ENCODE measurements around the gene EHD1. TPM values are rescaled to one million over a fixed set of nuclear protein-coding genes. Genes with fewer than 3 reads are reported as not detected.

The EHD1 gene
- total RNA-seq = 10 to 100 TPM; 23.4 to 35.3 (median 31.4) TPM
- 20.8 TPM for polyA plus RNA-seq
- long read RNA-seq, donor 1, full-length matches to known transcripts = 28 of 69 reads
- long read RNA-seq, donor 1, partial matches to known transcripts = 3 of 69 reads
- long read RNA-seq, donor 1, other reads (novel, unspliced or antisense) = 38 of 69 reads
- long read RNA-seq, donor 2, full-length matches to known transcripts = 22 of 30 reads
- long read RNA-seq, donor 2, partial matches to known transcripts = 2 of 30 reads
- long read RNA-seq, donor 2, other reads (novel, unspliced or antisense) = 6 of 30 reads
- long read RNA-seq, donor 3, full-length matches to known transcripts = 48 of 81 reads
- long read RNA-seq, donor 3, partial matches to known transcripts = 32 of 81 reads
- long read RNA-seq, donor 3, other reads (novel, unspliced or antisense) = 1 of 81 reads
- long read RNA-seq, donor 4, full-length matches to known transcripts = 21 of 32 reads
- long read RNA-seq, donor 4, partial matches to known transcripts = 1 of 32 reads
- long read RNA-seq, donor 4, other reads (novel, unspliced or antisense) = 10 of 32 reads

GRCh38 chr11:64878494-64879243, at the start of gene EHD1:
TSS of gene EHD1 (minus strand) at chr11:64878621. CDS start at chr11:64878464, 157 bp downstream.
- peak; percentile 94 to 95 for ATAC-seq
- H3K27me3 ChIP-seq (ENCODE audit: control insufficient read depth, insufficient read depth) = no peaks in the 10 kb centered on the region
- peak; percentile 99 to 100 (median 99) for DNase-seq
- peaks cover 3% of the 10 kb centered on the region for H3K4me1 ChIP-seq (ENCODE audit: control insufficient read depth, insufficient read depth, low read length)
- peak within 1 kb of the TSS; percentile 95 for H3K27ac ChIP-seq (ENCODE audit: low read length)
- H3K4me3 ChIP-seq (ENCODE audit: low read length) = peak within 1 kb of the TSS; percentile 65
- no peaks in the 10 kb centered on the region for H3K9me3 ChIP-seq (ENCODE audit: control insufficient read depth, low read length)
- under 1% methylated on average over 75 of the region's 75 CpGs for WGBS
- intact Hi-C loops (cut with DNase I) = no loop called here

DNA sequence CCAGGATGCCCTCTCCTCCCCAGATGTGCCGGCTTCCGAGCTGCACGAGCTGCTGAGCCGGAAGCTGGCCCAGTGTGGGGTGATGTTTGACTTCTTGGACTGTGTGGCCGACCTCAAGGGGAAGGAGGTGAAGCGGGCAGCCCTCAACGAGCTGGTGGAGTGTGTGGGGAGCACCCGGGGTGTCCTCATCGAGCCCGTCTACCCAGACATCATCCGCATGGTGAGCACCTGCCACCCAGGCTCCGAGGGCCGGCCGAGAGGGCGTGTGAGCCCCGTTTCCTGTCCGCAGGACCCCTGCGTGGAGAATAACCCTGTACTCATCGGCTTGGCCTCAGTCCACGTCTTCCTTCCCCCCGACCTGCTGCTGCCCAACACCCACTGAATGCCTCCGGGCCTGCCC, 48.3 kb upstream of the EHD1 start:
- intact Hi-C loops (cut with DNase I) = loop anchor here in 1 of 4 donors (10.0 kb wide), 1 partner anchor 88 kb away; the partner anchor contains the start of gene ARL2
- Histone ChIP-seq H3K4me3 (ENCODE audit: low read length) (no peak overlapping the region), H3K27me3 (ENCODE audit: control insufficient read depth, insufficient read depth) (no peaks in the 10 kb centered on the region), H3K4me1 (ENCODE audit: control insufficient read depth, insufficient read depth, low read length) (no peaks in the 10 kb centered on the region), H3K27ac (ENCODE audit: low read length) (no peak overlapping the region), H3K9me3 (ENCODE audit: control insufficient read depth, low read length) (no peaks in the 10 kb centered on the region)
- DNase-seq (peak in 1 of 3 donors; percentile 51), ATAC-seq (no peak)
- WGBS = 78% methylated on average over 22 of the region's 22 CpGs

- 52% methylated on average over 24 of the region's 24 CpGs for WGBS
- Histone ChIP-seq H3K27ac (ENCODE audit: low read length) (no peak overlapping the region), H3K27me3 (ENCODE audit: control insufficient read depth, insufficient read depth) (no peaks in the 10 kb centered on the region), H3K4me3 (ENCODE audit: low read length) (peak overlapping the region; percentile 75), H3K9me3 (ENCODE audit: control insufficient read depth, low read length) (no peaks in the 10 kb centered on the region), H3K4me1 (ENCODE audit: control insufficient read depth, insufficient read depth, low read length) (no peaks in the 10 kb centered on the region)
- ATAC-seq (no peak), DNase-seq (peak in 2 of 3 donors; percentile 49 to 71)
- intact Hi-C loops (cut with DNase I) = loop anchor here in 1 of 4 donors (10.0 kb wide), 1 partner anchor 89 kb away; the partner anchor contains the start of gene ARL2
Measured at GRCh38 chr11:64925536-64926436, 47.4 kb upstream of the EHD1 start.

GRCh38 chr11:64924910-64925284, 46.5 kb upstream of the EHD1 start:
- intact Hi-C loops (cut with DNase I) = loop anchor here in 1 of 4 donors (10.0 kb wide), 1 partner anchor 90 kb away; the partner anchor contains the start of gene ARL2
- Histone ChIP-seq H3K27me3 (ENCODE audit: control insufficient read depth, insufficient read depth) (no peaks in the 10 kb centered on the region), H3K4me3 (ENCODE audit: low read length) (peak overlapping the region; percentile 75), H3K9me3 (ENCODE audit: control insufficient read depth, low read length) (no peaks in the 10 kb centered on the region), H3K27ac (ENCODE audit: low read length) (no peak overlapping the region), H3K4me1 (ENCODE audit: control insufficient read depth, insufficient read depth, low read length) (no peaks in the 10 kb centered on the region)
- under 1% methylated on average over 24 of the region's 24 CpGs for WGBS
- ATAC-seq = no peak
- DNase-seq = no peak

- intact Hi-C loops (cut with DNase I) = loop anchor here in 1 of 4 donors (10.0 kb wide), 1 partner anchor 91 kb away; the partner anchor contains the start of gene ARL2
Measured at GRCh38 chr11:64923944-64924909, 45.8 kb upstream of the EHD1 start, which contains the start of gene PPP2R5B. TSS of gene PPP2R5B (plus strand) at chr11:64924689. CDS start at chr11:64925735, 1,046 bp downstream.

GRCh38 chr11:64923151-64923661, 44.8 kb upstream of the EHD1 start:
- 86% methylated on average over 11 of the region's 11 CpGs for WGBS
- H3K27ac ChIP-seq (ENCODE audit: low read length) = peak overlapping the region; percentile 59
- intact Hi-C loops (cut with DNase I) = loop anchor here in 1 of 4 donors (10.0 kb wide), 1 partner anchor 92 kb away; the partner anchor contains the start of gene ARL2

More at GRCh38 chr11:64923944-64924909, 45.8 kb upstream of the EHD1 start, which contains the start of gene PPP2R5B:
- Histone ChIP-seq H3K4me3 (ENCODE audit: low read length) (peak within 1 kb of the TSS; percentile 75), H3K27ac (ENCODE audit: low read length) (peak within 1 kb of the TSS; percentile 96), H3K9me3 (ENCODE audit: control insufficient read depth, low read length) (no peaks in the 10 kb centered on the region), H3K27me3 (ENCODE audit: control insufficient read depth, insufficient read depth) (no peaks in the 10 kb centered on the region), H3K4me1 (ENCODE audit: control insufficient read depth, insufficient read depth, low read length) (no peaks in the 10 kb centered on the region)
- ATAC-seq (peak; percentile 96 to 97), DNase-seq (peak; percentile 94 to 98 (median 97))
- under 1% methylated on average over 47 of the region's 47 CpGs for whole genome bisulfite sequencing

DNA sequence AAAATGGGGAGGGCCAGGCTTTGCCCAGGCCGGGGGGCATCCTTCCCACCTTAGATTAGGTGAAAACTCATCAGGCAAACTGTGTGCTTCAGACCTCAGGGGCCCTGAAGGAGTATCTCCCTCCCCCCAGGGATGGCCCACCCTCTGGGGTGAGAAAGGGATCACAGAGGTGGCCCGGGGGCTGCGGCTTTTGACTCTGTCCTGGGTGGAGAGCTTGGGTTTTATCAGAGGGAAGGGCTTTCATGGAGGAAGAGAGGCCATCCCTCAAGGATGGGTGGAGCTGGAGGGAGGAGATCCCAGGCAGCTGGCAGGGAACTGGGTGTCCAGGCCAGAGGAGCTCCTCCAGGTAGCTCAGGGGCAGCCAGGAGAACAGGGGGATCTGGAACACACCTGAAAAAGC, 43.0 kb upstream of the EHD1 start:
- H3K9me3 ChIP-seq (ENCODE audit: control insufficient read depth, low read length) = no peaks in the 10 kb centered on the region
- no peak for ATAC-seq
- DNase-seq = peak in 1 of 3 donors; percentile 35
- H3K4me1 ChIP-seq (ENCODE audit: control insufficient read depth, insufficient read depth, low read length) = no peaks in the 10 kb centered on the region
- intact Hi-C loops (cut with DNase I) = loop anchor here in 1 of 4 donors (10.0 kb wide), 1 partner anchor 93 kb away; the partner anchor contains the start of gene ARL2
- no peaks in the 10 kb centered on the region for H3K27me3 ChIP-seq (ENCODE audit: control insufficient read depth, insufficient read depth)
- no peak overlapping the region for H3K27ac ChIP-seq (ENCODE audit: low read length)
- H3K4me3 ChIP-seq (ENCODE audit: low read length) = no peak overlapping the region
- 41% methylated on average over 3 of the region's 3 CpGs for WGBS

More at GRCh38 chr11:64923151-64923661, 44.8 kb upstream of the EHD1 start:
- Histone ChIP-seq H3K9me3 (ENCODE audit: control insufficient read depth, low read length) (no peaks in the 10 kb centered on the region), H3K4me3 (ENCODE audit: low read length) (no peak overlapping the region), H3K4me1 (ENCODE audit: control insufficient read depth, insufficient read depth, low read length) (no peaks in the 10 kb centered on the region), H3K27me3 (ENCODE audit: control insufficient read depth, insufficient read depth) (no peaks in the 10 kb centered on the region)
- ATAC-seq = no peak
- peak in 1 of 3 donors; percentile 63 for DNase-seq

DNA sequence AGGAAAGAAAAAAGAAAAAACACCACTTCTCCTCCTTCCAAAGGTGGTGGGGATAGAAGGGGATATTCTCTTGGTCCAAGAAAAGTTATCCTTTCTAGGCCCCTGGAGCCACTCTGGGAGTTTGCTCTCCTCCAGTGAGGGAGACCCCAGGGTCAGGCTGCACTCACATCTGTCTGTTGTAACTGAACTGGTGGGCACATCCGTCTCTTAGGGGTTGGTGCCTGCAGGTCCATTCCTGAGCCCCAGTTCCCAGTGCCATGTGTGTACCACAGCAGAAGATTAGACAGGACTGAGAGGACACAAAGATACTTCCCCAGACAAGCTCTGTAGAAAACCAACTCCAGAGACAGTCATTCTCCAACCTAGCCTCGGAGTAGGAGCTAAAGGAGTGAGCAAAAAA, 41.7 kb upstream of the EHD1 start:
- WGBS = 69% methylated on average over 2 of the region's 2 CpGs
- intact Hi-C loops (cut with DNase I) = loop anchor here in 1 of 4 donors (10.0 kb wide), 1 partner anchor 95 kb away; the partner anchor contains the start of gene ARL2
- Histone ChIP-seq H3K9me3 (ENCODE audit: control insufficient read depth, low read length) (no peaks in the 10 kb centered on the region), H3K4me1 (ENCODE audit: control insufficient read depth, insufficient read depth, low read length) (no peaks in the 10 kb centered on the region), H3K4me3 (ENCODE audit: low read length) (no peak overlapping the region), H3K27me3 (ENCODE audit: control insufficient read depth, insufficient read depth) (no peaks in the 10 kb centered on the region), H3K27ac (ENCODE audit: low read length) (no peak overlapping the region)
- DNase-seq = no peak
- ATAC-seq = no peak

DNA sequence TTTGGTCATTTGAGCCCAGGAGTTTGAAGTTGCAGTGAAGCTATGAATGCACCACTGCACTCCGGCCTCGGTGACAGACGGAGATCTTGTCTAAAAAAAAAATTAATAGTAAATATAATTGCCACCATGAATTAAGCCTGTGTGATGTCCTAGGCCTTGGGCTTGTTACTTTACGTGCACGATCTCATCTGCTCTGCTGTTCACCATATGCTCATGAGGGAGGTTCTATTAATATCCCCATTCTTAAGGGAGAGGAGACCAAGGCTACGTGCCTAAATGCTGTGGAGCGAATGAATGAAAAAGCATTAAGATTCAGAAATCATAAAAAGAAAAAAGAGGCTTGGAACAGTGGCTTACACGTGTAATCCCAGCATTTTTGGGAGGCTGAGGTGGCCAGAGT, 41.2 kb upstream of the EHD1 start:
- Histone ChIP-seq H3K4me3 (ENCODE audit: low read length) (no peak overlapping the region), H3K4me1 (ENCODE audit: control insufficient read depth, insufficient read depth, low read length) (no peaks in the 10 kb centered on the region), H3K27ac (ENCODE audit: low read length) (no peak overlapping the region), H3K27me3 (ENCODE audit: control insufficient read depth, insufficient read depth) (no peaks in the 10 kb centered on the region), H3K9me3 (ENCODE audit: control insufficient read depth, low read length) (no peaks in the 10 kb centered on the region)
- DNase-seq = no peak
- WGBS = 81% methylated on average over 8 of the region's 8 CpGs
- no peak for ATAC-seq
- intact Hi-C loops (cut with DNase I) = loop anchor here in 1 of 4 donors (10.0 kb wide), 1 partner anchor 95 kb away; the partner anchor contains the start of gene ARL2
